ENCODE data around the gene UBE3D. TPM values are rescaled to one million over a fixed set of nuclear protein-coding genes. Genes with fewer than 3 reads are reported as not detected.

Gene UBE3D
- total RNA-seq, 2 donors from 2014 or later = 16.2 to 18.0 TPM

- Mint-ChIP-seq H3K4me1 (no peaks in the 10 kb centered on the region), H3K36me3 (ENCODE audit: low read depth) (peaks cover 36% of the 10 kb centered on the region), H3K9me3 (no peaks in the 10 kb centered on the region), H3K27me3 (ENCODE audit: insufficient read depth) (no peaks in the 10 kb centered on the region), H3K4me3 (no peak overlapping the region), H3K27ac (no peak overlapping the region)
- Histone ChIP-seq H3K9me3 (ENCODE audit: control insufficient read depth, low read length) (no peaks in the 10 kb centered on the region), H3K9ac (ENCODE audit: extremely low read depth, low read length, poor library complexity, severe bottlenecking) (no peak overlapping the region), H3K36me3 (ENCODE audit: control insufficient read depth, insufficient read depth, low read length) (peaks cover 46% of the 10 kb centered on the region), H3K4me3 (ENCODE audit: low read length) (no peak overlapping the region), H3K27ac (ENCODE audit: low read depth, low read length) (no peak overlapping the region), H3K4me1 (ENCODE audit: control insufficient read depth, insufficient read depth, low read length) (no peaks in the 10 kb centered on the region), H3K27me3 (ENCODE audit: control insufficient read depth, insufficient read depth, low read length, poor library complexity, severe bottlenecking) (no peaks in the 10 kb centered on the region)
- peak; percentile 90 for TF ChIP-seq CTCF (conservative IDR thresholded peaks at IDR 0.05)
- 45 to 46% methylated on average over 4 to 6 of the region's 6 CpGs for WGBS, 2 experiments (ENCODE audit: insufficient coverage in 1 of 2, insufficient read length in 1 of 2)
- DNase-seq = peak; percentile 81
Observed at GRCh38 chr6:83055366-83055964, 10.2 kb downstream of the UBE3D start.

DNA sequence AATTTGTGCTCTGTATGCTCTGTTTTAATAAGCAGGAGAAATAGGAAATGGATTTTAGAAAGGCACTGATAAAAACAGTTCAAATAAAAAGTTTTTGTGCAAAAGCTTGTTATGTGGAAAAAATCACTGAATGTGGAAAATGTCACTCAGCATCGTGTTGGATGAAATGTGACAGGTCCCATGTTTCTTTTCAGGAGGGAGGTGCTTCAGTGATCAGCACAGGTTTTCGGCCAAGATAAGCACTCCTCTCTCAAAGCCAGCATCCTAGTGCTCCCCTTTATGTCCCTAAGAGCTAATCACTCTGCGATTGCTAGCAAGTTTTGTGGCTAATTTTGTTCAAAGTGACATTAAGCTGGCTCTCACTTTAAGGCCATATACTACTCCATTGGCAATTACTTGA lies 12.0 kb downstream of the UBE3D start:
- DNase-seq = no peak
- no peak overlapping the region for H3K4me3 ChIP-seq (ENCODE audit: low read length)
- H3K9ac ChIP-seq (ENCODE audit: extremely low read depth, low read length, poor library complexity, severe bottlenecking) = no peak overlapping the region
- Mint-ChIP-seq H3K27me3 (ENCODE audit: insufficient read depth) (no peaks in the 10 kb centered on the region), H3K4me3 (no peak overlapping the region), H3K36me3 (ENCODE audit: low read depth) (peaks cover 32% of the 10 kb centered on the region), H3K9me3 (no peaks in the 10 kb centered on the region), H3K4me1 (no peaks in the 10 kb centered on the region), H3K27ac (no peak overlapping the region)
- no peaks in the 10 kb centered on the region for H3K4me1 ChIP-seq (ENCODE audit: control insufficient read depth, insufficient read depth, low read length)
- 87 to 100% methylated on average over 2 to 3 of the region's 3 CpGs for WGBS, 2 experiments (ENCODE audit: insufficient coverage in 1 of 2, insufficient read length in 1 of 2)
- H3K27ac ChIP-seq (ENCODE audit: low read depth, low read length) = no peak overlapping the region
- H3K9me3 ChIP-seq (ENCODE audit: control insufficient read depth, low read length) = no peaks in the 10 kb centered on the region
- no peak for TF ChIP-seq CTCF (conservative IDR thresholded peaks at IDR 0.05)
- no peaks in the 10 kb centered on the region for H3K27me3 ChIP-seq (ENCODE audit: control insufficient read depth, insufficient read depth, low read length, poor library complexity, severe bottlenecking)
- peaks cover 59% of the 10 kb centered on the region for H3K36me3 ChIP-seq (ENCODE audit: control insufficient read depth, insufficient read depth, low read length)

GRCh38 chr6:83051377-83052172 lies 14.1 kb downstream of the UBE3D start:
- Histone ChIP-seq H3K4me1 (ENCODE audit: control insufficient read depth, insufficient read depth, low read length) (no peaks in the 10 kb centered on the region), H3K9ac (ENCODE audit: extremely low read depth, low read length, poor library complexity, severe bottlenecking) (no peak overlapping the region), H3K36me3 (ENCODE audit: control insufficient read depth, insufficient read depth, low read length) (peaks cover 66% of the 10 kb centered on the region), H3K9me3 (ENCODE audit: control insufficient read depth, low read length) (no peaks in the 10 kb centered on the region), H3K27me3 (ENCODE audit: control insufficient read depth, insufficient read depth, low read length, poor library complexity, severe bottlenecking) (no peaks in the 10 kb centered on the region), H3K27ac (ENCODE audit: low read depth, low read length) (no peak overlapping the region), H3K4me3 (ENCODE audit: low read length) (no peak overlapping the region)
- H3K4me1 Mint-ChIP-seq = peaks cover 8% of the 10 kb centered on the region
- H3K9me3 Mint-ChIP-seq = no peaks in the 10 kb centered on the region
- 94 to 97% methylated on average over 4 to 5 of the region's 5 CpGs for WGBS, 2 experiments (ENCODE audit: insufficient coverage in 1 of 2, insufficient read length in 1 of 2)
- no peak overlapping the region for H3K27ac Mint-ChIP-seq
- TF ChIP-seq CTCF (conservative IDR thresholded peaks at IDR 0.05) = no peak
- H3K36me3 Mint-ChIP-seq (ENCODE audit: low read depth) = peaks cover 30% of the 10 kb centered on the region
- DNase-seq = no peak
- H3K27me3 Mint-ChIP-seq (ENCODE audit: insufficient read depth) = no peaks in the 10 kb centered on the region
- H3K4me3 Mint-ChIP-seq = no peak overlapping the region
